HCT116 (cell line): ENCODE results near the gene MCF2L. TPM values are rescaled to one million over a fixed set of nuclear protein-coding genes. Genes with fewer than 3 reads are reported as not detected.

Experiments
- ATAC-seq: fragments of 200-7000 bp; cut with Tn5 transposase; 2 replicates; pipeline ENCODE4 v1.9.1; 2020; ENCODE audit warnings: mild to moderate bottlenecking, moderate library complexity
- BruUV-seq: library from RNA; stranded (reverse); fragments of 400-500 nt; replicated peaks from 2 replicates; lab custom pipeline; 2021; lab: Mats Ljungman, UMichigan
- CTCF ChIA-PET: fragments of 300-600 bp; sonication (Branson Sonifier 250); formaldehyde crosslinking; loops from one replicate; lab custom pipeline; 2021; ENCODE audit warnings: antibody characterized with exemption; lab: Charles Lee
- POLR2A ChIA-PET: fragments of 300-600, 350-600 bp; sonication (Branson Sonifier 250); formaldehyde crosslinking; loops from one replicate; lab custom pipeline; 2021; ENCODE audit warnings: antibody characterized with exemption; lab: Charles Lee
- RAD21 ChIA-PET, 2 experiments: fragments of 300-600 bp; sonication (Branson Sonifier 250); formaldehyde crosslinking; loops; one replicate each; lab custom pipeline; 2023; ENCODE audit warnings: low total read pairs in 2 of 2; ENCODE audit not compliant: uncharacterized antibody in 2 of 2, unreplicated experiment in 2 of 2, low non-redundant PET in 1 of 2; lab: Charles Lee
- DNase-seq: peaks from one replicate; pipeline ENCODE4 v3.0.0-alpha.2; 2010; ENCODE audit warnings: low read depth, low spot score
- H2AFZ ChIP-seq: fragments of 200-600 bp; shearing (Covaris generic), sonication (generic); 2 replicates; pipeline ENCODE4 v1.6.1; 2017; ENCODE audit warnings: low read depth, mixed run types, mixed read lengths, antibody characterized with exemption, low read length; ENCODE audit not compliant: poor library complexity, severe bottlenecking
- H3K27ac ChIP-seq: 2 replicates; pipeline ENCODE4 v1.5.1; 2012; ENCODE audit warnings: low read depth, low read length
- H3K27me3 ChIP-seq: fragments of 200-600 bp; sonication (generic); 2 replicates; pipeline ENCODE4 v1.6.1; 2016; ENCODE audit warnings: mixed run types, low read length, mixed read lengths; ENCODE audit not compliant: insufficient read depth
- H3K36me3 ChIP-seq, 2 experiments: fragments of 200-500 bp in 1 of 2; fragments of 200-600 bp in 1 of 2; sonication (Bioruptor generic) in 1 of 2; sonication (generic) in 1 of 2; 2 replicates each; pipeline versions ENCODE4 v1.5.1 to v1.6.1; 2014 to 2016; ENCODE audit warnings: low read length in 2 of 2, inconsistent platforms in 1 of 2, mixed read lengths in 1 of 2, mixed run types in 1 of 2; ENCODE audit not compliant: insufficient read depth in 2 of 2, control insufficient read depth in 1 of 2
- H3K4me1 ChIP-seq, 2 experiments: fragments of 200-600 bp in 1 of 2; sonication (generic) in 1 of 2; 2 replicates each; pipeline versions ENCODE4 v1.5.1 to v1.6.1; 2012 to 2017; ENCODE audit warnings: low read length in 2 of 2, inconsistent platforms in 1 of 2, mild to moderate bottlenecking in 1 of 2, mixed read lengths in 1 of 2, mixed run types in 1 of 2, moderate library complexity in 1 of 2; ENCODE audit not compliant: insufficient read depth in 2 of 2, control insufficient read depth in 1 of 2
- H3K4me2 ChIP-seq: fragments of 200-600 bp; sonication (generic); 2 replicates; pipeline ENCODE4 v1.6.1; 2017; ENCODE audit warnings: mixed run types, low read length, mixed read lengths
- H3K4me3 ChIP-seq, 2 experiments: fragments of 200-600 bp in 1 of 2; sonication (generic) in 1 of 2; replicated peaks in 1 of 2; 2 replicates each; pipeline ENCODE4 v1.5.1; 2011 to 2016; ENCODE audit warnings: low read length in 2 of 2, control low read depth in 1 of 2, low read depth in 1 of 2, mild to moderate bottlenecking in 1 of 2, mixed read lengths in 1 of 2, mixed run types in 1 of 2
- H3K79me2 ChIP-seq: fragments of 200-600 bp; sonication (generic); 2 replicates; pipeline ENCODE4 v1.6.1; 2017; ENCODE audit warnings: mild to moderate bottlenecking, mixed run types, low read length, moderate library complexity, mixed read lengths; ENCODE audit not compliant: insufficient read depth
- H3K9ac ChIP-seq: fragments of 200-600 bp; sonication (generic); 2 replicates; pipeline ENCODE4 v1.6.1; 2016; ENCODE audit warnings: low read length, mixed read lengths
- H3K9me2 ChIP-seq: fragments of 200-600 bp; sonication (generic), shearing (Covaris generic); 2 replicates; pipeline ENCODE4 v1.6.1; 2017; ENCODE audit warnings: mixed run types, mild to moderate bottlenecking, moderate library complexity; ENCODE audit not compliant: insufficient read depth
- H3K9me3 ChIP-seq, 2 experiments: fragments of 200-500 bp in 1 of 2; fragments of 200-600 bp in 1 of 2; sonication (Bioruptor generic) in 1 of 2; sonication (generic) in 1 of 2; 2 replicates each; pipeline ENCODE4 v1.6.1; 2014 to 2017; ENCODE audit warnings: low read length in 2 of 2, mixed read lengths in 2 of 2, inconsistent platforms in 1 of 2, low read depth in 1 of 2, mild to moderate bottlenecking in 1 of 2, mixed run types in 1 of 2, moderate library complexity in 1 of 2; ENCODE audit not compliant: control insufficient read depth in 1 of 2, insufficient read depth in 1 of 2
- H4K20me1 ChIP-seq: fragments of 200-600 bp; sonication (generic), shearing (Covaris generic); 2 replicates; pipeline ENCODE4 v1.6.1; 2017; ENCODE audit warnings: mixed run types, mild to moderate bottlenecking, moderate library complexity; ENCODE audit not compliant: insufficient read depth
- CEBPB ChIP-seq: IDR thresholded peaks from 2 replicates; pipeline ENCODE4 v1.6.1; 2012; ENCODE audit warnings: low read depth
- EGR1 ChIP-seq: IDR thresholded peaks from 2 replicates; pipeline ENCODE4 v1.6.1; 2012; ENCODE audit warnings: low read depth
- EZH2 ChIP-seq: fragments of 200-600 bp; sonication (generic); IDR thresholded peaks from 2 replicates; pipeline ENCODE4 v1.6.1; 2017; ENCODE audit warnings: antibody characterized with exemption, mixed run types
- POLR2AphosphoS5 ChIP-seq: IDR thresholded peaks from 2 replicates; pipeline ENCODE4 v1.6.1; 2011; ENCODE audit warnings: mild to moderate bottlenecking, low read depth, low read length, moderate library complexity
- SIN3A ChIP-seq: IDR thresholded peaks from 2 replicates; pipeline ENCODE4 v1.6.1; 2012; ENCODE audit warnings: low read depth
- SRF ChIP-seq: IDR thresholded peaks from 2 replicates; pipeline ENCODE4 v1.6.1; 2012; ENCODE audit warnings: low read depth
- YY1 ChIP-seq: IDR thresholded peaks from 2 replicates; pipeline ENCODE4 v1.6.1; 2011; ENCODE audit warnings: low read length, low read depth, moderate library complexity, mild to moderate bottlenecking; ENCODE audit not compliant: insufficient replicate concordance; ENCODE audit errors: extremely low read depth
- intact Hi-C: fragments of 100-400 bp; cut with micrococcal nuclease; formaldehyde crosslinking; loops from 2 replicates; pipeline ENCODE4 v1.10.0; 2022
- total RNA-seq: library from RNA; stranded (reverse); gene quantifications from one replicate; pipeline ENCODE4 v1.2.1, GENCODE V29; 2021; ENCODE audit not compliant: unreplicated experiment
- TF ChIP-seq, protein P1 (sequence below), 3 experiments: fragments of 200-600 bp in 1 of 3; sonication (generic) in 1 of 3; IDR thresholded peaks in 2 of 3; conservative IDR thresholded peaks in 1 of 3; 2 replicates each; pipeline ENCODE4 v1.5.1; 2012 to 2017; ENCODE audit warnings: low read depth in 2 of 3, low read length in 2 of 3, antibody characterized with exemption in 1 of 3, borderline replicate concordance in 1 of 3, control low read depth in 1 of 3, mild to moderate bottlenecking in 1 of 3, mixed read lengths in 1 of 3, mixed run types in 1 of 3, moderate library complexity in 1 of 3; ENCODE audit not compliant: insufficient read depth in 1 of 3
- TF ChIP-seq, protein P2 (sequence below): IDR thresholded peaks from 2 replicates; pipeline ENCODE4 v1.6.1; 2012

MCF2L gene
- total RNA-seq, 1 experiment from 2014 or later = 19.3 TPM

DNA sequence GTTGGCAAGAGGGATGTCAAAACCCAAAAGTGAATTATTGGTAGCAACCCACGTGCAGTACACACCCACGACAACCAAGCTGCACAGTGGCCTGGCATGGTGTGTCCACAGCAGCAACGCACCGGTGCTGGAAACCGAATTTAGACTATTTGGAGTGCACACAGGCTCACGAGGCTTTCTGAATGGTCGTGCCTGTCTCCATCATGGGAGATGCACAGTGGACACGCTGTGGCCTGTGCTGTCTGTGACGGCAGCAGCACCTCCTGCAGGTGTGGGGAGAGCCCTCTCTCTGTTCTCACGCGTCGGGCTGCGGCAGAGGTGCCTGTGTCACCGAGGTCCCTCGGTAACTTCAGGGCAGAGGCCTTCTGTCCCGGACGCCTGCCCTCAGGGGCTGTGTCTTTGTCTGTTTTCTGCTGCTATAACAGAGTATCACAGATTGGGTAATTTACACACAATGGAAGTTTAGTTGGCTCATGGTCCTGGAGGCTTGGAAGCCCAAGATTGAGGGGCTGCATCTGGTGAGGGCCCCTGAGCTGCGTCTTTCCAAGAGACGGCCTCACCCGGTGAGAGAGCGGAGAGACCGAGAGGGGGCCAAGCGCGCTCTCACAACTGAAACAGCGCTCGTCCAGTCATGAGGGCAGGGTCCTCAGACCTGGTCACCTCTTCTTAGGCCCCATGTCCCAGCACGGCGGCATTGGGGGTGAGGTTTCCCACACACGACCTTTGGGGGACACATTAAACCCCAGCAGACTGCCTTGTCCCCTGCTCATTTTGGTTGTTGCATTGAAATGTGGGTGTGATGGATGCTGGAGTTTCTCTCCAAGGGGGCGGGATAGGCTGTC, 9.1 kb upstream of the MCF2L start:
- ATAC-seq (no peak), DNase-seq (no peak)
- no peak overlapping the region for H3K27ac ChIP-seq
- POLR2A ChIA-PET = no interaction called here
- H3K4me2 ChIP-seq = no peak overlapping the region
- no peak overlapping the region for H3K4me3 ChIP-seq
- CTCF ChIA-PET = no interaction called here
- H3K9ac ChIP-seq = no peak overlapping the region
- H3K27me3 ChIP-seq = no peaks in the 10 kb centered on the region
- intact Hi-C loops = no loop called here
- H3K79me2 ChIP-seq = no peaks in the 10 kb centered on the region
- no peaks in the 10 kb centered on the region for H3K9me3 ChIP-seq
- H3K36me3 ChIP-seq = no peaks in the 10 kb centered on the region
- RAD21 ChIA-PET = no interaction called here
- no peaks in the 10 kb centered on the region for H4K20me1 ChIP-seq
- no peak for TF ChIP-seq POLR2AphosphoS5
- no peak for TF ChIP-seq EZH2
- TF ChIP-seq, protein P1, sequence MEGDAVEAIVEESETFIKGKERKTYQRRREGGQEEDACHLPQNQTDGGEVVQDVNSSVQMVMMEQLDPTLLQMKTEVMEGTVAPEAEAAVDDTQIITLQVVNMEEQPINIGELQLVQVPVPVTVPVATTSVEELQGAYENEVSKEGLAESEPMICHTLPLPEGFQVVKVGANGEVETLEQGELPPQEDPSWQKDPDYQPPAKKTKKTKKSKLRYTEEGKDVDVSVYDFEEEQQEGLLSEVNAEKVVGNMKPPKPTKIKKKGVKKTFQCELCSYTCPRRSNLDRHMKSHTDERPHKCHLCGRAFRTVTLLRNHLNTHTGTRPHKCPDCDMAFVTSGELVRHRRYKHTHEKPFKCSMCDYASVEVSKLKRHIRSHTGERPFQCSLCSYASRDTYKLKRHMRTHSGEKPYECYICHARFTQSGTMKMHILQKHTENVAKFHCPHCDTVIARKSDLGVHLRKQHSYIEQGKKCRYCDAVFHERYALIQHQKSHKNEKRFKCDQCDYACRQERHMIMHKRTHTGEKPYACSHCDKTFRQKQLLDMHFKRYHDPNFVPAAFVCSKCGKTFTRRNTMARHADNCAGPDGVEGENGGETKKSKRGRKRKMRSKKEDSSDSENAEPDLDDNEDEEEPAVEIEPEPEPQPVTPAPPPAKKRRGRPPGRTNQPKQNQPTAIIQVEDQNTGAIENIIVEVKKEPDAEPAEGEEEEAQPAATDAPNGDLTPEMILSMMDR (IDR thresholded peaks at IDR 0.05 in 2 of 3, conservative IDR thresholded peaks at IDR 0.05 in 1 of 3; ENCODE audit: borderline replicate concordance in 1 of 3, insufficient read depth in 1 of 3, low read depth in 2 of 3, low read length in 2 of 3) = no peak
- TF ChIP-seq EGR1 = no peak
- TF ChIP-seq CEBPB = no peak
- no peak for TF ChIP-seq YY1
- no peak for TF ChIP-seq SRF
- TF ChIP-seq SIN3A = no peak
- TF ChIP-seq, protein P2, sequence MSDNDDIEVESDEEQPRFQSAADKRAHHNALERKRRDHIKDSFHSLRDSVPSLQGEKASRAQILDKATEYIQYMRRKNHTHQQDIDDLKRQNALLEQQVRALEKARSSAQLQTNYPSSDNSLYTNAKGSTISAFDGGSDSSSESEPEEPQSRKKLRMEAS = no peak
- H3K9me2 ChIP-seq = no peaks in the 10 kb centered on the region
- H3K4me1 ChIP-seq = peaks cover 0 to 6% of the 10 kb centered on the region in 2 experiments; a peak in 1 of 4 replicates
- BruUV-seq = no TSS peak
- no peak overlapping the region for H2AFZ ChIP-seq
